Osteoblast (primary cell): ENCODE measurements around the gene TPGS1. TPM values are rescaled to one million over a fixed set of nuclear protein-coding genes. Genes with fewer than 3 reads are reported as not detected.

Source experiments
- DNase-seq: peaks from one replicate; pipeline ENCODE4 v3.0.0; 2011; ENCODE audit warnings: low spot score, mixed read lengths; ENCODE audit not compliant: insufficient read length; ENCODE audit errors: missing footprints
- H2AFZ ChIP-seq: 2 replicates; pipeline ENCODE4 v1.6.0; 2011; ENCODE audit warnings: mild to moderate bottlenecking, low read length
- H3K27ac ChIP-seq: 2 replicates; pipeline ENCODE4 v1.5.1; 2011; ENCODE audit warnings: mild to moderate bottlenecking, low read depth, low read length, moderate library complexity
- H3K27me3 ChIP-seq: 2 replicates; pipeline ENCODE4 v1.6.0; 2012; ENCODE audit warnings: mild to moderate bottlenecking, control low read depth, inconsistent platforms, low read length, moderate library complexity; ENCODE audit not compliant: insufficient read depth
- H3K36me3 ChIP-seq: 2 replicates; pipeline ENCODE4 v1.5.1; 2011; ENCODE audit warnings: mild to moderate bottlenecking, low read length, control low read depth, moderate library complexity; ENCODE audit not compliant: insufficient read depth
- H3K4me1 ChIP-seq: 2 replicates; pipeline ENCODE4 v1.5.1; 2011; ENCODE audit warnings: mild to moderate bottlenecking, low read length, control low read depth, moderate library complexity; ENCODE audit not compliant: insufficient read depth
- H3K4me2 ChIP-seq: 2 replicates; pipeline ENCODE4 v1.6.0; 2011; ENCODE audit warnings: mild to moderate bottlenecking, low read length; ENCODE audit not compliant: insufficient read depth
- H3K4me3 ChIP-seq: fragments of 200-600 bp; sonication (generic); 3 replicates; pipeline ENCODE4 v1.5.1; 2012; ENCODE audit warnings: mild to moderate bottlenecking, low read length, inconsistent platforms; ENCODE audit not compliant: insufficient read depth
- H3K79me2 ChIP-seq: 2 replicates; pipeline ENCODE4 v1.6.0; 2012; ENCODE audit warnings: mild to moderate bottlenecking, low read length, control low read depth, inconsistent platforms; ENCODE audit not compliant: insufficient read depth
- H3K9me3 ChIP-seq: 2 replicates; pipeline ENCODE4 v1.5.1; 2011; ENCODE audit warnings: low read depth, low read length, control low read depth
- H4K20me1 ChIP-seq: 2 replicates; pipeline ENCODE4 v1.6.0; 2012; ENCODE audit warnings: mild to moderate bottlenecking, low read length, control low read depth; ENCODE audit not compliant: insufficient read depth
- total RNA-seq: library from RNA; depleted of rRNA; stranded (reverse); fragments of >200 nt; gene quantifications from 2 replicates; pipeline ENCODE4 v1.2.3, GENCODE V29; 2012
- TF ChIP-seq, protein P1 (sequence below): IDR thresholded peaks from 2 replicates; pipeline ENCODE4 v1.5.1; 2011; ENCODE audit warnings: mild to moderate bottlenecking, low read depth, low read length, moderate library complexity; ENCODE audit errors: extremely low read depth

TPGS1 gene
- total RNA-seq, 1 donor, result 47.8 TPM

GRCh38 chr19:459724-460511, 47.4 kb upstream of the TPGS1 start:
- peaks cover 23% of the 10 kb centered on the region for H3K27me3 ChIP-seq
- H3K4me2 ChIP-seq, result peak overlapping the region; percentile 32
- H3K36me3 ChIP-seq, result no peaks in the 10 kb centered on the region
- H3K4me1 ChIP-seq, result no peaks in the 10 kb centered on the region
- H3K27ac ChIP-seq, result no peak overlapping the region
- peak overlapping the region; percentile 25 for H2AFZ ChIP-seq
- peak overlapping the region; percentile 51 for H3K4me3 ChIP-seq
- no peaks in the 10 kb centered on the region for H3K79me2 ChIP-seq
- TF ChIP-seq, protein P1, sequence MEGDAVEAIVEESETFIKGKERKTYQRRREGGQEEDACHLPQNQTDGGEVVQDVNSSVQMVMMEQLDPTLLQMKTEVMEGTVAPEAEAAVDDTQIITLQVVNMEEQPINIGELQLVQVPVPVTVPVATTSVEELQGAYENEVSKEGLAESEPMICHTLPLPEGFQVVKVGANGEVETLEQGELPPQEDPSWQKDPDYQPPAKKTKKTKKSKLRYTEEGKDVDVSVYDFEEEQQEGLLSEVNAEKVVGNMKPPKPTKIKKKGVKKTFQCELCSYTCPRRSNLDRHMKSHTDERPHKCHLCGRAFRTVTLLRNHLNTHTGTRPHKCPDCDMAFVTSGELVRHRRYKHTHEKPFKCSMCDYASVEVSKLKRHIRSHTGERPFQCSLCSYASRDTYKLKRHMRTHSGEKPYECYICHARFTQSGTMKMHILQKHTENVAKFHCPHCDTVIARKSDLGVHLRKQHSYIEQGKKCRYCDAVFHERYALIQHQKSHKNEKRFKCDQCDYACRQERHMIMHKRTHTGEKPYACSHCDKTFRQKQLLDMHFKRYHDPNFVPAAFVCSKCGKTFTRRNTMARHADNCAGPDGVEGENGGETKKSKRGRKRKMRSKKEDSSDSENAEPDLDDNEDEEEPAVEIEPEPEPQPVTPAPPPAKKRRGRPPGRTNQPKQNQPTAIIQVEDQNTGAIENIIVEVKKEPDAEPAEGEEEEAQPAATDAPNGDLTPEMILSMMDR, result no peak
- DNase-seq, result peak; percentile 97
- no peaks in the 10 kb centered on the region for H3K9me3 ChIP-seq
- H4K20me1 ChIP-seq, result no peaks in the 10 kb centered on the region

- Histone ChIP-seq H3K4me1 (no peaks in the 10 kb centered on the region), H3K27ac (no peak within 1 kb of the TSS), H3K9me3 (no peaks in the 10 kb centered on the region), H3K4me3 (peak within 1 kb of the TSS; percentile 51), H3K4me2 (peak within 1 kb of the TSS; percentile 32), H3K27me3 (peaks cover 23% of the 10 kb centered on the region), H3K79me2 (no peaks in the 10 kb centered on the region), H4K20me1 (no peaks in the 10 kb centered on the region), H2AFZ (peak within 1 kb of the TSS; percentile 25), H3K36me3 (no peaks in the 10 kb centered on the region)
- no peak for DNase-seq
- TF ChIP-seq, protein P1, result no peak
These were observed 46.2 kb upstream of the TPGS1 start, which contains the start of gene SHC2 for GRCh38 chr19:460877-461720. Gene SHC2, minus strand, starts transcription at chr19:461033. Its CDS starts 37 bp downstream, at chr19:460996.

GRCh38 chr19:461721-462551, 45.4 kb upstream of the TPGS1 start:
- no peaks in the 10 kb centered on the region for H4K20me1 ChIP-seq
- H3K9me3 ChIP-seq, result no peaks in the 10 kb centered on the region
- H3K27me3 ChIP-seq, result peaks cover 23% of the 10 kb centered on the region
- TF ChIP-seq, protein P1, result no peak
- no peak overlapping the region for H2AFZ ChIP-seq
- H3K4me1 ChIP-seq, result no peaks in the 10 kb centered on the region
- H3K79me2 ChIP-seq, result no peaks in the 10 kb centered on the region
- no peak for DNase-seq
- H3K4me3 ChIP-seq, result no peak overlapping the region
- no peak overlapping the region for H3K27ac ChIP-seq
- H3K4me2 ChIP-seq, result no peak overlapping the region
- H3K36me3 ChIP-seq, result no peaks in the 10 kb centered on the region
